GM12878 (cell line): ENCODE results near the gene MEF2D. TPM values are rescaled to one million over a fixed set of nuclear protein-coding genes. Genes with fewer than 3 reads are reported as not detected.

Experiments used
- ATAC-seq: fragments of 200-7000 bp; cut with Tn5 transposase; 3 replicates; pipeline ENCODE4 v1.9.1; 2020; ENCODE audit warnings: mild to moderate bottlenecking, moderate library complexity
- BruUV-seq: library from RNA; stranded (reverse); fragments of 400-500 nt; replicated peaks from 2 replicates; lab custom pipeline; 2021; lab: Mats Ljungman, UMichigan
- CTCF ChIA-PET: fragments of 300-600 bp; sonication (Branson Sonifier 250); formaldehyde crosslinking; extraction: SDS; loops from one replicate; lab custom pipeline; 2021; ENCODE audit warnings: inconsistent platforms; lab: Yijun Ruan, JAX
- POLR2A ChIA-PET: fragments of 350-600 bp; formaldehyde crosslinking; extraction: SDS; loops from one replicate; lab custom pipeline; 2021; ENCODE audit warnings: inconsistent platforms; lab: Charles Lee
- RAD21 ChIA-PET: fragments of 300-600 bp; sonication (Branson Sonifier 250); formaldehyde crosslinking; loops from one replicate; lab custom pipeline; 2023; ENCODE audit warnings: antibody characterized with exemption; ENCODE audit not compliant: unreplicated experiment; lab: Charles Lee
- SMC1A ChIA-PET: fragments of 300-600 bp; sonication (Branson Sonifier 250); formaldehyde crosslinking; loops from one replicate; lab custom pipeline; 2023; ENCODE audit not compliant: unreplicated experiment, uncharacterized antibody; lab: Charles Lee
- DNase-seq: peaks from one replicate; pipeline ENCODE4 v3.0.0-alpha.2; 2011; ENCODE audit warnings: low read depth, low spot score
- FAIRE-seq: peaks from 3 replicates; lab custom pipeline; 2011; peaks lifted over from hg19 to GRCh38; lab: Jason Lieb, UNC
- H2AFZ ChIP-seq: 2 replicates; pipeline ENCODE4 v1.6.0; 2011; ENCODE audit warnings: low read depth, low read length, control low read depth; ENCODE audit not compliant: control insufficient read depth
- H3K27ac ChIP-seq: 2 replicates; pipeline ENCODE4 v1.5.1; 2011; ENCODE audit warnings: control low read depth; ENCODE audit not compliant: control insufficient read depth, insufficient read depth
- H3K27me3 ChIP-seq, 2 experiments: replicated peaks in 1 of 2; 2 replicates each; pipeline versions ENCODE4 v1.6.0 to v1.6.1; 2011; ENCODE audit warnings: low read length in 1 of 2; ENCODE audit not compliant: control insufficient read depth in 2 of 2, insufficient read depth in 2 of 2
- H3K36me3 ChIP-seq, 2 experiments: 2 replicates each; pipeline ENCODE4 v1.5.1; 2011; ENCODE audit warnings: low read length in 1 of 2; ENCODE audit not compliant: control insufficient read depth in 2 of 2, insufficient read depth in 2 of 2
- H3K4me1 ChIP-seq: 2 replicates; pipeline ENCODE4 v1.6.1; 2011; ENCODE audit warnings: mild to moderate bottlenecking, low read length, moderate library complexity, mixed read lengths; ENCODE audit not compliant: control insufficient read depth, insufficient read depth
- H3K4me2 ChIP-seq: 2 replicates; pipeline ENCODE4 v1.6.0; 2011; ENCODE audit warnings: control low read depth; ENCODE audit not compliant: control insufficient read depth, insufficient read depth
- H3K4me3 ChIP-seq: fragments of 200-600 bp; sonication (generic); 2 replicates; pipeline ENCODE4 v1.5.1; 2016
- H3K79me2 ChIP-seq: 2 replicates; pipeline ENCODE4 v1.6.0; 2011; ENCODE audit warnings: low read length; ENCODE audit not compliant: control insufficient read depth, insufficient read depth
- H3K9ac ChIP-seq: 2 replicates; pipeline ENCODE4 v1.8.0; 2011; ENCODE audit warnings: low read length, control low read depth, mixed read lengths; ENCODE audit not compliant: control insufficient read depth, insufficient read depth
- H3K9me3 ChIP-seq: replicated peaks from 3 replicates; pipeline ENCODE4 v1.5.1; 2011; ENCODE audit warnings: mild to moderate bottlenecking, low read length; ENCODE audit not compliant: control insufficient read depth, insufficient read depth
- H4K20me1 ChIP-seq: 2 replicates; pipeline ENCODE4 v1.6.0; 2011; ENCODE audit not compliant: control insufficient read depth, insufficient read depth
- BHLHE40 ChIP-seq, 2 experiments: fragments of 450-650 bp in 1 of 2; IDR thresholded peaks; 2 replicates each; pipeline ENCODE4 v1.6.1; 2011 to 2017; ENCODE audit warnings: low read depth in 2 of 2, borderline replicate concordance in 1 of 2, improper control_type of control experiment in 1 of 2, low read length in 1 of 2, mild to moderate bottlenecking in 1 of 2
- MLLT1 ChIP-seq: fragments of 450-650 bp; IDR thresholded peaks from 2 replicates; pipeline ENCODE4 v1.6.1; 2016; ENCODE audit warnings: mild to moderate bottlenecking
- POLR2A ChIP-seq: IDR thresholded peaks from 2 replicates; pipeline ENCODE4 v1.6.1; 2011; ENCODE audit warnings: low read depth, mild to moderate bottlenecking, low read length
- SREBF1 ChIP-seq: IDR thresholded peaks from 2 replicates; pipeline ENCODE4 v1.6.1; 2012; ENCODE audit warnings: mild to moderate bottlenecking, low read length
- WGBS: methylation state at CpG from one replicate; pipeline ENCODE4 v1.1.6; 2016; ENCODE audit warnings: low lambda C conversion rate; ENCODE audit not compliant: insufficient replicate concordance, insufficient coverage; ENCODE audit errors: missing lambda C conversion rate; 5-methylcytosine and 5-hydroxymethylcytosine counted together
- in situ Hi-C: fragments of 300-500 bp; cut with MboI; formaldehyde crosslinking; loops from 9 replicates; pipeline ENCODE4 v1.14.3; 2018; ENCODE audit warnings: mixed read lengths
- intact Hi-C: fragments of 100-400 bp; cut with micrococcal nuclease; formaldehyde crosslinking; loops from one replicate; pipeline ENCODE4 v1.14.2; 2022; ENCODE audit not compliant: unreplicated experiment
- polyA plus RNA-seq, 11 experiments: library from polyadenylated mRNA; depleted of rRNA in 4 of 11; unstranded in 6 of 11; stranded (reverse) in 5 of 11; fragments of >200 nt; fragmentation: Nextera tagmentation in 4 of 11; fragmentation: Illumina TruSeq in 1 of 11; extraction: Ambion mirVana in 4 of 11; extraction: Trizol in 1 of 11; gene quantifications; 1 replicate in 1 of 11; 2 replicates in 10 of 11; pipeline versions ENCODE4 v1.2.1 to v1.2.3, GENCODE V29; 2011 to 2016; ENCODE audit warnings: inconsistent platforms in 2 of 11, missing spikeins in 2 of 11, low read depth in 1 of 11
- total RNA-seq, 4 experiments: library from RNA; depleted of rRNA in 3 of 4; stranded (reverse); fragments of >200 nt in 3 of 4; fragmentation: Illumina TruSeq in 1 of 4; extraction: Trizol in 1 of 4; gene quantifications; 2 replicates each; pipeline versions ENCODE4 v1.2.1 to v1.2.3, GENCODE V29; 2013 to 2021

Gene MEF2D
- total and polyA plus RNA-seq, 10 of the 15 experiments (the other 5 are each of a cell fraction or from before 2014, with no cell fraction given): 0.61 to 53.0 (median 15.2) TPM

- no peak for TF ChIP-seq MLLT1
Observed at GRCh38 chr1:156476501-156477298, 23.9 kb downstream of the MEF2D start (continued).

GRCh38 chr1:156475568-156476500 is 24.7 kb downstream of the MEF2D start:
- WGBS: 89% methylated on average over 25 of the region's 25 CpGs
- H3K4me3 ChIP-seq: no peak overlapping the region
- no peak overlapping the region for H3K4me2 ChIP-seq
- DNase-seq (no peak), ATAC-seq (no peak), FAIRE-seq (no peak)
- H3K36me3 ChIP-seq: peaks cover 65 to 70% of the 10 kb centered on the region in 2 experiments
- no peak for TF ChIP-seq SREBF1
- TF ChIP-seq POLR2A: peak; percentile 46; the same call in 1 of the 2 replicates
- TF ChIP-seq BHLHE40 (IDR thresholded peaks at IDR 0.05; ENCODE audit: borderline replicate concordance in 1 of 2, low read depth in 2 of 2, low read length in 1 of 2): no peak
- H3K79me2 ChIP-seq: peaks cover under 1% of the 10 kb centered on the region
- no peak overlapping the region for H3K9ac ChIP-seq
- peaks cover 2% of the 10 kb centered on the region; the same call in 1 of the 2 replicates for H4K20me1 ChIP-seq
- POLR2A ChIA-PET: no interaction called here
- CTCF ChIA-PET: interaction anchor here (0.6 to 1.1 kb wide), 3 partner anchors 21 to 117 kb away, joined by 3 to 5 read pairs (median 3); no protein-coding TSS in a partner anchor
- peaks cover 6% of the 10 kb centered on the region for H3K4me1 ChIP-seq
- H3K27ac ChIP-seq: no peak overlapping the region
- in situ Hi-C loops: no loop called here
- RAD21 ChIA-PET: no interaction called here
- no peaks in the 10 kb centered on the region for H3K9me3 ChIP-seq
- intact Hi-C loops: no loop called here
- no TSS peak for BruUV-seq
- no peak overlapping the region for H2AFZ ChIP-seq
- SMC1A ChIA-PET: no interaction called here
- no peaks in the 10 kb centered on the region for H3K27me3 ChIP-seq
